Endothelial cell of umbilical vein (primary cell): ENCODE measurements around the gene RALGAPB. TPM values are rescaled to one million over a fixed set of nuclear protein-coding genes. Genes with fewer than 3 reads are reported as not detected.

Source experiments
- BruUV-seq: library from RNA; stranded (reverse); fragments of 400-500 nt; replicated peaks from 2 replicates; lab custom pipeline; 2021; lab: Mats Ljungman, UMichigan
- CTCF ChIA-PET: fragments of 300-600, 350-600 bp; sonication (Branson Sonifier 250); formaldehyde crosslinking; loops from one replicate; lab custom pipeline; 2021; ENCODE audit warnings: antibody characterized with exemption, inconsistent platforms; lab: Charles Lee
- POLR2A ChIA-PET: fragments of 300-600, 350-600 bp; sonication (Branson Sonifier 250); formaldehyde crosslinking; loops from one replicate; lab custom pipeline; 2021; ENCODE audit warnings: antibody characterized with exemption, inconsistent platforms; lab: Charles Lee
- DNase-seq: peaks from one replicate; pipeline ENCODE4 v3.0.0-alpha.2; 2011; ENCODE audit warnings: low read depth, low spot score
- FAIRE-seq: peaks from 2 replicates; lab custom pipeline; 2011; peaks lifted over from hg19 to GRCh38; lab: Jason Lieb, UNC
- H2AFZ ChIP-seq: 2 replicates; pipeline ENCODE4 v1.6.0; 2012; ENCODE audit warnings: low read depth, low read length, control low read depth, inconsistent platforms
- H3K27ac ChIP-seq: 2 replicates; pipeline ENCODE4 v1.5.1; 2011; ENCODE audit warnings: low read depth, mild to moderate bottlenecking, control low read depth, low read length, moderate library complexity; ENCODE audit not compliant: insufficient read depth
- H3K27me3 ChIP-seq, 2 experiments: 2 replicates each; pipeline versions ENCODE4 v1.6.0 to v1.6.1; 2011; ENCODE audit warnings: low read length in 2 of 2, mixed read lengths in 1 of 2; ENCODE audit not compliant: control insufficient read depth in 2 of 2, insufficient read depth in 2 of 2
- H3K36me3 ChIP-seq, 2 experiments: 2 replicates in 1 of 2; 3 replicates in 1 of 2; pipeline ENCODE4 v1.5.1; 2011; ENCODE audit warnings: low read length in 2 of 2, mild to moderate bottlenecking in 1 of 2, moderate library complexity in 1 of 2; ENCODE audit not compliant: control insufficient read depth in 2 of 2, insufficient read depth in 2 of 2; ENCODE audit errors: extremely low read depth in 1 of 2
- H3K4me1 ChIP-seq: 3 replicates; pipeline ENCODE4 v1.5.1; 2011; ENCODE audit warnings: mild to moderate bottlenecking, low read length; ENCODE audit not compliant: control insufficient read depth, insufficient read depth; ENCODE audit errors: extremely low read depth
- H3K4me2 ChIP-seq: 2 replicates; pipeline ENCODE4 v1.6.1; 2011; ENCODE audit warnings: low read length, control low read depth, mixed read lengths; ENCODE audit not compliant: insufficient read depth
- H3K4me3 ChIP-seq, 3 experiments: fragments of 200-600 bp in 1 of 3; sonication (generic), shearing (Covaris generic) in 1 of 3; replicated peaks in 1 of 3; 2 replicates each; pipeline ENCODE4 v1.5.1; 2011 to 2016; ENCODE audit warnings: control low read depth in 3 of 3, low read length in 3 of 3, mild to moderate bottlenecking in 2 of 3, inconsistent platforms in 1 of 3, low read depth in 1 of 3, moderate library complexity in 1 of 3; ENCODE audit not compliant: insufficient read depth in 1 of 3
- H3K79me2 ChIP-seq: 2 replicates; pipeline ENCODE4 v1.6.0; 2012; ENCODE audit warnings: low read length, inconsistent platforms; ENCODE audit not compliant: control insufficient read depth, insufficient read depth
- H3K9ac ChIP-seq: replicated peaks from 2 replicates; pipeline ENCODE3; 2011; ENCODE audit warnings: low read length, control low read depth; ENCODE audit not compliant: insufficient read depth; ENCODE audit errors: extremely low read depth
- H3K9me1 ChIP-seq: replicated peaks from 3 replicates; pipeline ENCODE4 v1.6.0; 2011; ENCODE audit warnings: mild to moderate bottlenecking, low read length; ENCODE audit not compliant: control insufficient read depth, insufficient read depth; ENCODE audit errors: extremely low read depth
- H3K9me3 ChIP-seq: replicated peaks from 2 replicates; pipeline ENCODE4 v1.5.1; 2012; ENCODE audit warnings: low read length, inconsistent platforms; ENCODE audit not compliant: control insufficient read depth, insufficient read depth
- H4K20me1 ChIP-seq: replicated peaks from 2 replicates; pipeline ENCODE3; 2011; ENCODE audit warnings: mild to moderate bottlenecking, low read length; ENCODE audit not compliant: control insufficient read depth, insufficient read depth; ENCODE audit errors: extremely low read depth
- CTCF ChIP-seq, 2 donors: IDR thresholded peaks; 1 replicate in 1 of 2; 2 replicates in 1 of 2; pipeline ENCODE4 v1.5.1; 2011; ENCODE audit warnings: low read length in 2 of 2, mild to moderate bottlenecking in 2 of 2, moderate library complexity in 2 of 2, control low read depth in 1 of 2, inconsistent platforms in 1 of 2, low read depth in 1 of 2; ENCODE audit not compliant: insufficient read depth in 1 of 2; ENCODE audit errors: extremely low read depth in 1 of 2
- EZH2 ChIP-seq: IDR thresholded peaks from 2 replicates; pipeline ENCODE4 v1.6.1; 2012; ENCODE audit warnings: borderline replicate concordance, low read depth, mild to moderate bottlenecking, moderate library complexity, low read length, inconsistent platforms; ENCODE audit not compliant: severe bottlenecking
- FOS ChIP-seq: IDR thresholded peaks from 2 replicates; pipeline ENCODE4 v1.6.1; 2011; ENCODE audit warnings: mild to moderate bottlenecking, low read length, moderate library complexity, borderline replicate concordance; ENCODE audit not compliant: insufficient read depth
- GATA2 ChIP-seq: IDR thresholded peaks from 2 replicates; pipeline ENCODE4 v1.7.0; 2011; ENCODE audit warnings: low read depth, mild to moderate bottlenecking, moderate library complexity, mixed read lengths, low read length; ENCODE audit not compliant: insufficient read length, insufficient read depth
- JUN ChIP-seq: IDR thresholded peaks from 2 replicates; pipeline ENCODE4 v1.6.1; 2011; ENCODE audit warnings: borderline replicate concordance, low read depth; ENCODE audit not compliant: insufficient read length, insufficient read depth
- MYC ChIP-seq: IDR thresholded peaks from one replicate; pipeline ENCODE4 v1.6.1; 2011; ENCODE audit warnings: mild to moderate bottlenecking, low read depth, low read length
- POLR2A ChIP-seq: IDR thresholded peaks from 2 replicates; pipeline ENCODE4 v1.6.1; 2012; ENCODE audit warnings: low read depth, mild to moderate bottlenecking, control low read depth, low read length
- POLR2AphosphoS5 ChIP-seq: IDR thresholded peaks from 2 replicates; pipeline ENCODE4 v1.6.1; 2012; ENCODE audit warnings: low read depth, mild to moderate bottlenecking, control low read depth, low read length, moderate library complexity; ENCODE audit not compliant: insufficient read depth
- dilution Hi-C: fragments of 300-500 bp; cut with MboI; formaldehyde crosslinking; loops from one replicate; pipeline ENCODE4 v1.15.0; 2019; ENCODE audit warnings: low sequenced_read_pairs; ENCODE audit not compliant: extremely low pct_ligation_motif_present
- intact Hi-C: fragments of 100-400 bp; cut with micrococcal nuclease; formaldehyde crosslinking; loops from one replicate; pipeline ENCODE4 v1.10.0; 2022
- polyA plus RNA-seq, 4 experiments: library from polyadenylated mRNA; depleted of rRNA in 3 of 4; stranded (reverse) in 3 of 4; unstranded in 1 of 4; fragments of >200 nt; gene quantifications; 2 replicates each; pipeline versions ENCODE4 v1.2.1 to v1.2.3, GENCODE V29; 2011 to 2012; ENCODE audit warnings: missing spikeins in 1 of 4
- total RNA-seq: library from RNA; stranded (reverse); gene quantifications from 2 replicates; pipeline ENCODE4 v1.2.3, GENCODE V29; 2021
- TF ChIP-seq, protein P1 (sequence below): IDR thresholded peaks from 2 replicates; pipeline ENCODE4 v1.6.1; 2011; ENCODE audit not compliant: insufficient read depth, insufficient read length

Gene RALGAPB
- total and polyA plus RNA-seq, 2 donors (not counting 3 experiments of a cell fraction or from before 2014, with no cell fraction given) = 12.8 to 38.7 TPM

- intact Hi-C loops = no loop called here
- no peak overlapping the region for H3K4me3 ChIP-seq
- no peaks in the 10 kb centered on the region for H3K9me3 ChIP-seq
- no peak overlapping the region for H2AFZ ChIP-seq
- no peak overlapping the region for H3K27ac ChIP-seq
- H3K4me2 ChIP-seq = no peak overlapping the region
- DNase-seq = no peak
- no peak overlapping the region for H3K9ac ChIP-seq
- FAIRE-seq = no peak
- H3K4me1 ChIP-seq = no peaks in the 10 kb centered on the region
- BruUV-seq = no TSS peak
- H3K36me3 ChIP-seq = peaks cover 5 to 9% of the 10 kb centered on the region in 2 experiments
- ChIA-PET CTCF (interaction anchor here (0.7 to 0.8 kb wide), 2 partner anchors 11 to 124 kb away, joined by 3 read pairs; no protein-coding TSS in a partner anchor), POLR2A (no interaction called here)
- no peaks in the 10 kb centered on the region for H3K27me3 ChIP-seq
- dilution Hi-C loops = no loop called here
- H4K20me1 ChIP-seq = no peaks in the 10 kb centered on the region
- no peaks in the 10 kb centered on the region for H3K79me2 ChIP-seq
- TF ChIP-seq JUN (no peak), POLR2AphosphoS5 (no peak), GATA2 (no peak), FOS (no peak), EZH2 (no peak), MYC (no peak), POLR2A (no peak), CTCF (IDR thresholded peaks at IDR 0.05; ENCODE audit: extremely low read depth in 1 of 2, insufficient read depth in 1 of 2, low read depth in 1 of 2, low read length in 2 of 2) (no peak)
- TF ChIP-seq, protein P1, sequence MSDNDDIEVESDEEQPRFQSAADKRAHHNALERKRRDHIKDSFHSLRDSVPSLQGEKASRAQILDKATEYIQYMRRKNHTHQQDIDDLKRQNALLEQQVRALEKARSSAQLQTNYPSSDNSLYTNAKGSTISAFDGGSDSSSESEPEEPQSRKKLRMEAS = no peak
- H3K9me1 ChIP-seq = no peaks in the 10 kb centered on the region
These were observed 97.3 kb downstream of the RALGAPB start for GRCh38 chr20:38569747-38570525.
